Astrocyte (in vitro differentiated cells and primary cell): Measurements from ENCODE around the gene ERN1. TPM values are rescaled to one million over a fixed set of nuclear protein-coding genes. Genes with fewer than 3 reads are reported as not detected.

Experiments
- DNase-seq: peaks from one replicate; pipeline ENCODE4 v3.0.0-alpha.2; 2010; ENCODE audit warnings: low read depth
- FAIRE-seq: peaks from 2 replicates; lab custom pipeline; 2011; peaks lifted over from hg19 to GRCh38; lab: Jason Lieb, UNC
- H2AFZ ChIP-seq: 2 replicates; pipeline ENCODE4 v1.6.0; 2012; ENCODE audit warnings: low read depth, low read length, inconsistent platforms
- H3K27ac ChIP-seq: 2 replicates; pipeline ENCODE4 v1.5.1; 2011; ENCODE audit warnings: low read depth, low read length, inconsistent platforms
- H3K27me3 ChIP-seq: 2 replicates; pipeline ENCODE4 v1.6.0; 2011; ENCODE audit warnings: low read length, inconsistent platforms; ENCODE audit not compliant: insufficient read depth
- H3K36me3 ChIP-seq: 2 replicates; pipeline ENCODE4 v1.5.1; 2011; ENCODE audit warnings: low read length, inconsistent platforms; ENCODE audit not compliant: insufficient read depth
- H3K4me1 ChIP-seq: 2 replicates; pipeline ENCODE4 v1.5.1; 2011; ENCODE audit warnings: low read length, inconsistent platforms; ENCODE audit not compliant: insufficient read depth
- H3K4me2 ChIP-seq: 2 replicates; pipeline ENCODE4 v1.6.0; 2012; ENCODE audit warnings: low read length, inconsistent platforms
- H3K4me3 ChIP-seq: 2 replicates; pipeline ENCODE4 v1.5.1; 2011; ENCODE audit warnings: low read depth, mild to moderate bottlenecking, low read length, inconsistent platforms; ENCODE audit not compliant: insufficient read depth
- H3K79me2 ChIP-seq: 2 replicates; pipeline ENCODE4 v1.6.0; 2012; ENCODE audit warnings: mild to moderate bottlenecking, low read length, inconsistent platforms; ENCODE audit not compliant: insufficient read depth
- H3K9ac ChIP-seq: 2 replicates; pipeline ENCODE4 v1.6.0; 2012; ENCODE audit warnings: mild to moderate bottlenecking, low read length, inconsistent platforms
- H3K9me3 ChIP-seq: 2 replicates; pipeline ENCODE4 v1.5.1; 2012; ENCODE audit warnings: low read depth, mild to moderate bottlenecking, low read length, inconsistent platforms; ENCODE audit not compliant: insufficient read depth
- H4K20me1 ChIP-seq: 2 replicates; pipeline ENCODE4 v1.6.0; 2012; ENCODE audit warnings: low read length, inconsistent platforms; ENCODE audit not compliant: insufficient read depth
- H3K27ac Mint-ChIP-seq: one replicate; pipeline ENCODE4 v1.8.0; 2021; ENCODE audit warnings: mild to moderate bottlenecking, mixed read lengths; ENCODE audit not compliant: unreplicated experiment
- H3K27me3 Mint-ChIP-seq: one replicate; pipeline ENCODE4 v1.8.0; 2021; ENCODE audit warnings: low read depth, mixed read lengths; ENCODE audit not compliant: unreplicated experiment
- H3K36me3 Mint-ChIP-seq: one replicate; pipeline ENCODE4 v1.8.0; 2021; ENCODE audit warnings: low read depth, mixed read lengths; ENCODE audit not compliant: unreplicated experiment
- H3K4me1 Mint-ChIP-seq: one replicate; pipeline ENCODE4 v1.8.0; 2021; ENCODE audit warnings: low read depth, mixed read lengths; ENCODE audit not compliant: unreplicated experiment
- H3K4me3 Mint-ChIP-seq: one replicate; pipeline ENCODE4 v1.8.0; 2021; ENCODE audit warnings: mild to moderate bottlenecking, moderate library complexity, mixed read lengths; ENCODE audit not compliant: unreplicated experiment
- H3K9me3 Mint-ChIP-seq: one replicate; pipeline ENCODE4 v1.8.0; 2021; ENCODE audit warnings: mild to moderate bottlenecking, mixed read lengths; ENCODE audit not compliant: unreplicated experiment
- EZH2 ChIP-seq: IDR thresholded peaks from 2 replicates; pipeline ENCODE4 v1.6.1; 2012; ENCODE audit warnings: mild to moderate bottlenecking, low read length, inconsistent platforms; ENCODE audit not compliant: insufficient read depth
- total RNA-seq: library from RNA; stranded (reverse); gene quantifications from 2 replicates; pipeline ENCODE4 v1.2.1, GENCODE V29; 2021
- TF ChIP-seq, protein P1 (sequence below): IDR thresholded peaks from 2 replicates; pipeline ENCODE4 v1.5.1; 2011; ENCODE audit warnings: low read depth, mild to moderate bottlenecking, inconsistent platforms, low read length, moderate library complexity; ENCODE audit not compliant: insufficient read depth

ERN1 gene
- total RNA-seq, 1 donor from 2014 or later: 11.7 TPM

DNA sequence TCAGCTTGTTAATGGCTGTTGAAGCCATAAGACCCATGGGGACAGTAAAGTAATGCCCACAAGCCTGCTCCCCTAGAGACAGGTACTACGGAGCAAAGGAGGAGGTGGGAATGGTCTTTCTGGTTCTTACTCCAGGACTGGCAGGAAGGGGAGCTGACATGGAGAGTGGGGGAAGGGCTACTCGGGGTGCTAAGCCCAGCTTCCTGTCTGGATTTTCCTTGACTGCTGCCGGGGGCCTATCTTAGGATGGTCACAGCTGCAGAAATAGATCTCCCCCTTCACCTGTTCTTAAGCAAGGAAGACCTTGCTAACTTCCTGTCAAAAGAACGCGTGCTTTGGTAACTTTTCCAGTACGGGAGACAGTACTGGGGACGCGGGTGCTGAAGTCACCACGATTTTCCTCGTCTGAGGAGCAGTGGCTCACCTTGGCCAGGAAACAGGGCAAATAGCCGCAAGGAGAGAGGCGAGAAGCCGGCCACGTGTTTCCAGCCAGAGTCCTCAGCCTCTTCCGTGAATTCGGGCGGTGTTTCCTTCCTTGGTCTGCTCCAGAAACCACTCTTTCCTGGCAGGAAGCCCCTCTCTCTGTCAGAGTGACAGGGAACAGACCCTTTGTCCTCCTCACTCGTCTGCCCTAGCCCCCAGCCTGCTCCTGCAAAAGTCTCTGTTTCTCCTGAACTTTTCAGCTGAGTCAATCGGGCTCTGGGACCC lies 132.4 kb downstream of the ERN1 start:
- no peak for TF ChIP-seq EZH2
- TF ChIP-seq, protein P1, sequence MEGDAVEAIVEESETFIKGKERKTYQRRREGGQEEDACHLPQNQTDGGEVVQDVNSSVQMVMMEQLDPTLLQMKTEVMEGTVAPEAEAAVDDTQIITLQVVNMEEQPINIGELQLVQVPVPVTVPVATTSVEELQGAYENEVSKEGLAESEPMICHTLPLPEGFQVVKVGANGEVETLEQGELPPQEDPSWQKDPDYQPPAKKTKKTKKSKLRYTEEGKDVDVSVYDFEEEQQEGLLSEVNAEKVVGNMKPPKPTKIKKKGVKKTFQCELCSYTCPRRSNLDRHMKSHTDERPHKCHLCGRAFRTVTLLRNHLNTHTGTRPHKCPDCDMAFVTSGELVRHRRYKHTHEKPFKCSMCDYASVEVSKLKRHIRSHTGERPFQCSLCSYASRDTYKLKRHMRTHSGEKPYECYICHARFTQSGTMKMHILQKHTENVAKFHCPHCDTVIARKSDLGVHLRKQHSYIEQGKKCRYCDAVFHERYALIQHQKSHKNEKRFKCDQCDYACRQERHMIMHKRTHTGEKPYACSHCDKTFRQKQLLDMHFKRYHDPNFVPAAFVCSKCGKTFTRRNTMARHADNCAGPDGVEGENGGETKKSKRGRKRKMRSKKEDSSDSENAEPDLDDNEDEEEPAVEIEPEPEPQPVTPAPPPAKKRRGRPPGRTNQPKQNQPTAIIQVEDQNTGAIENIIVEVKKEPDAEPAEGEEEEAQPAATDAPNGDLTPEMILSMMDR: no peak
- no peaks in the 10 kb centered on the region for H3K4me1 ChIP-seq
- H3K4me3 ChIP-seq: peak overlapping the region; percentile 64
- no peaks in the 10 kb centered on the region for H3K36me3 ChIP-seq
- no peak overlapping the region for H3K27ac ChIP-seq
- no peaks in the 10 kb centered on the region for H4K20me1 ChIP-seq
- H3K79me2 ChIP-seq: no peaks in the 10 kb centered on the region
- Mint-ChIP-seq H3K9me3 (no peaks in the 10 kb centered on the region), H3K27me3 (peaks cover 48% of the 10 kb centered on the region), H3K36me3 (no peaks in the 10 kb centered on the region), H3K4me3 (peak overlapping the region; percentile 80), H3K27ac (no peak overlapping the region), H3K4me1 (no peaks in the 10 kb centered on the region)
- H3K27me3 ChIP-seq: peaks cover 30% of the 10 kb centered on the region
- peak overlapping the region; percentile 90 for H3K4me2 ChIP-seq
- FAIRE-seq (no peak), DNase-seq (no peak)
- no peak overlapping the region for H3K9ac ChIP-seq
- H3K9me3 ChIP-seq: no peaks in the 10 kb centered on the region
- H2AFZ ChIP-seq: peak overlapping the region; percentile 96

DNA sequence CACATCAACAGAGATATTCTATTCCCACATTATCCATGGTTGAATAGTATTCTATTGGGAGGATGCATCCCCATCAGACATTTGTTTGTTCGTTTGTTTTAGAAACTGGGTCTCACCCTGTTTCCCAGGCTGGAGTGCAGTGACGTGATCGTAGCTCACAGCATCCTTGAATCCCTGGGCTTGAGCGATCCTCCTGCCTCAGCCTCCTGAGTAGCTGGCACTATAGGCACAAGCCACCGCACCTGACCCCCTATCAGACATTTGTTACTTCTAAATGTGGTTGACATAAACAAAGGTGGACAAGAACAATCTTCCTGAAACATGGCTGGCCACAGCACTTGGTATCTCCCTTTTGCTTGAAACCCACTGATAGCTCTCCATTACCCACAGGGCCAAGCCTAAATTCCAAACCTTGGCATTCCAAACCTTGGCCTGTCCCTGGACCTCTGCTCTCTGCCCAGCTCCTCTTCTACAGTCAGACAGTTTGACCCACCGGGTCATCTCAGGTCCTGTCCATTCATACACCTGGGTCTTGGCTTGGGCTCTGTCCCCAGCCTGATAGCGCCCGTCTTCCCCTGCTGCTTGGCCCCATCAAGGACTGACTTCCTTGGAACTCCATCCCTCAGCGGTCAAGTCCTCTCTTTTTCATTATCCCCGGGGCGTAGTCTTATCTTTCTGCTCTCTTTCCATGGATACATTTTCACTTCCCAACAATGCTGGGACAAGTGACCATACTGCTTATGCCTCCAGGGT lies 133.3 kb downstream of the ERN1 start:
- H3K27ac ChIP-seq: no peak overlapping the region
- Mint-ChIP-seq H3K9me3 (no peaks in the 10 kb centered on the region), H3K27ac (no peak overlapping the region), H3K27me3 (peaks cover 55% of the 10 kb centered on the region), H3K4me3 (peak overlapping the region; percentile 67), H3K4me1 (no peaks in the 10 kb centered on the region), H3K36me3 (no peaks in the 10 kb centered on the region)
- no peaks in the 10 kb centered on the region for H3K4me1 ChIP-seq
- H2AFZ ChIP-seq: no peak overlapping the region
- TF ChIP-seq, protein P1: no peak
- no peak for TF ChIP-seq EZH2
- no peak overlapping the region for H3K4me2 ChIP-seq
- FAIRE-seq (no peak), DNase-seq (no peak)
- H3K27me3 ChIP-seq: peaks cover 37% of the 10 kb centered on the region
- no peaks in the 10 kb centered on the region for H3K9me3 ChIP-seq
- H3K36me3 ChIP-seq: no peaks in the 10 kb centered on the region
- H3K4me3 ChIP-seq: no peak overlapping the region
- no peak overlapping the region for H3K9ac ChIP-seq
- no peaks in the 10 kb centered on the region for H4K20me1 ChIP-seq
- H3K79me2 ChIP-seq: no peaks in the 10 kb centered on the region

DNA sequence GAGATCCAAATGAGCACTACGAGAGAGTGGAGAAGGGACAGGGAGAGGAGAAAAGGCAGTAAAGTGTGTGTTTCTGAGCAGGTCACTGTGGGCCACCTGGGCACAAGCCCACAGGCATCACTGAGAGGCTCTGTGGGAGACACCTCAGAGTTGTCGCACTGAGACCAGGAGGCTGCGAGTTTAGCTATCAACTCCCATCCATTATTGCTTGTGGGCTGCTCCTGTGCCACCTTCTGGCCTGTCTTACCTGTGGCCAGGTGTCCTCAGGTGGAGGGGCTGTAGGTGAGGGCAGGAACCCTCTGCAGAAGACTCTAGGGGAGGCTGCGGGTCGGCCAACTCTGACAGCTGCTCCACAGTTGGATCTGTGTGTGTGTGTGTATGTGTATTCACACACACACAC lies 134.3 kb downstream of the ERN1 start:
- H3K36me3 Mint-ChIP-seq: no peaks in the 10 kb centered on the region
- no peaks in the 10 kb centered on the region for H3K9me3 ChIP-seq
- H3K79me2 ChIP-seq: no peaks in the 10 kb centered on the region
- H3K4me1 Mint-ChIP-seq: no peaks in the 10 kb centered on the region
- H3K9ac ChIP-seq: no peak overlapping the region
- TF ChIP-seq, protein P1: no peak
- TF ChIP-seq EZH2: no peak
- peaks cover 37% of the 10 kb centered on the region for H3K27me3 ChIP-seq
- DNase-seq (no peak), FAIRE-seq (no peak)
- H3K27ac Mint-ChIP-seq: no peak overlapping the region
- no peaks in the 10 kb centered on the region for H4K20me1 ChIP-seq
- H3K27ac ChIP-seq: no peak overlapping the region
- no peak overlapping the region for H3K4me3 Mint-ChIP-seq
- no peaks in the 10 kb centered on the region for H3K36me3 ChIP-seq
- H3K4me2 ChIP-seq: no peak overlapping the region
- no peak overlapping the region for H3K4me3 ChIP-seq
- H3K4me1 ChIP-seq: no peaks in the 10 kb centered on the region
- H3K27me3 Mint-ChIP-seq: peaks cover 60% of the 10 kb centered on the region
- no peak overlapping the region for H2AFZ ChIP-seq
- H3K9me3 Mint-ChIP-seq: no peaks in the 10 kb centered on the region
